Measurements from ENCODE around the gene HMGN3.

The HMGN3 gene

DNA sequence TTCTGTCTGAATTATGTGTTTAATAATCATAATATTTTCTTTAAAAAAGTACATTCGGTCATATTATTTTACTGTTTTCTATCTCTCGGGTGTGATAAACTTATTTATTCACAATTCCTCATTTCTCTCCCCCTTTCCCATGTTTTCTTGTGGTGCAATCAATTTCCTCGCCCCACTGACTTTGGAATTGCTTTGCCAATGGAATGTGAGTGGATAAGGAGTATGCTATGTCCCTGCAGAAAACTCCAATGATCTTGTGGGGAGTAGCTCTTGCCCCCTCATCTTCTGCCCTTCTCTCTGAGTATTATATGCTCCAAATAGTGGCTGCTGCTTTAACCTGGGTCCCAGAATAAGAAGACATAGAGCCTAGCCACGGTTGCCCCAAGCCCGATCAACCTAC, 64.1 kb downstream of the HMGN3 start:
- Histone ChIP-seq H3K27ac (no peak overlapping the region), H3K4me3 (no peak overlapping the region)
- DNase-seq (ENCODE audit: low spot score) = no peak
- TF ChIP-seq, protein P1, sequence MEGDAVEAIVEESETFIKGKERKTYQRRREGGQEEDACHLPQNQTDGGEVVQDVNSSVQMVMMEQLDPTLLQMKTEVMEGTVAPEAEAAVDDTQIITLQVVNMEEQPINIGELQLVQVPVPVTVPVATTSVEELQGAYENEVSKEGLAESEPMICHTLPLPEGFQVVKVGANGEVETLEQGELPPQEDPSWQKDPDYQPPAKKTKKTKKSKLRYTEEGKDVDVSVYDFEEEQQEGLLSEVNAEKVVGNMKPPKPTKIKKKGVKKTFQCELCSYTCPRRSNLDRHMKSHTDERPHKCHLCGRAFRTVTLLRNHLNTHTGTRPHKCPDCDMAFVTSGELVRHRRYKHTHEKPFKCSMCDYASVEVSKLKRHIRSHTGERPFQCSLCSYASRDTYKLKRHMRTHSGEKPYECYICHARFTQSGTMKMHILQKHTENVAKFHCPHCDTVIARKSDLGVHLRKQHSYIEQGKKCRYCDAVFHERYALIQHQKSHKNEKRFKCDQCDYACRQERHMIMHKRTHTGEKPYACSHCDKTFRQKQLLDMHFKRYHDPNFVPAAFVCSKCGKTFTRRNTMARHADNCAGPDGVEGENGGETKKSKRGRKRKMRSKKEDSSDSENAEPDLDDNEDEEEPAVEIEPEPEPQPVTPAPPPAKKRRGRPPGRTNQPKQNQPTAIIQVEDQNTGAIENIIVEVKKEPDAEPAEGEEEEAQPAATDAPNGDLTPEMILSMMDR (IDR thresholded peaks at IDR 0.05) = no peak

DNA sequence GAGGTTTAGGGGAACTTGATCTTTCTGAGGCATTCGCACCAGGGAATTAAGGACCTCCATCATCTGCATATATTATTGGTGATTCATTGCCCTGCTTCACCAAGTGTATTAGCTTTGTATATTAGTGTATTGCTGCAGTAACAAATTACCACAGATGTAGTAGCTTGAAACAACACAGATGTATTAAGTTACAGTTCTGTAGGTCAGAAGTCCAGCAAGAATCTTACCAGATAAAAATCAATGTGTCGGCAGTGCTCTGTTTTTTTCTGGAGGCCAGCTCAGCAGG, 65.8 kb downstream of the HMGN3 start:
- H3K27ac ChIP-seq = no peak overlapping the region
- H3K4me3 ChIP-seq = no peak overlapping the region
- TF ChIP-seq, protein P1 (IDR thresholded peaks at IDR 0.05) = no peak
- DNase-seq (ENCODE audit: low spot score) = no peak

DNA sequence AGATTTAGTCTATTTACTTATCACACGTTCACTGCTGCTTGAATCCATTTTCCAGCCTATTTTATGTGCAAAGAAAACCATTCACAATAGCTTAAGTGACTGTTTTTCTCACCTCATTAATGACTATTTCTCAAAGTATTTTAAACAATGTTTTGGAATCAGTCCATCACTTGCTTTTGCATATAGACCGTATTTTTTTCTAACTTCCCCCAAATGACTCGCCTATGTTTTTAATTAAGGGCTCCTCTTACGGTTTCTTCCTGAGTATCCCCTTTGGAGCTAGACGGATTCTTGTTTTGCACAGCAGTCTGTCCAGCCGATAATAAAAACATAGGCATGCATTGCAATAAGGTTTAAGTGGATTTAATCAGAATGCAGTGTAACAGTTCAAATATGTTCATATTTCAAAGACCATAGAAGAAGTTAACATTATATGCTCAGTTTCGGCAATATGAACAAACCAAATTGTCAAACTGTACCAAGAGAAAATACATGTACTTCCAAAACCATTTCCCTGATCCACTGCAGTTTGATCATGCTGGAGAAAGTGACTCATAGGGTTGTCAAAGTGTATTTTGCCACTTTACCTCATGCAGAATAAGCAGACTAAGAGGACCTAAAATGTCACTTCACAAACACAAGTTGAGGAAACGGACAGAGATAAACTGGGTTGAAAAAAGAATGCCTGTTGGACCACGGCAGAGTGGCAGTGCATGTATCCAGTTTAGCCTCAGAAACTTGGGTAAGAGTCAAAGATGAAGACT, 66.4 kb downstream of the HMGN3 start:
- Histone ChIP-seq H3K4me3 (no peak overlapping the region), H3K27ac (no peak overlapping the region)
- TF ChIP-seq, protein P1 (IDR thresholded peaks at IDR 0.05) = no peak
- no peak for DNase-seq (ENCODE audit: low spot score)

DNA sequence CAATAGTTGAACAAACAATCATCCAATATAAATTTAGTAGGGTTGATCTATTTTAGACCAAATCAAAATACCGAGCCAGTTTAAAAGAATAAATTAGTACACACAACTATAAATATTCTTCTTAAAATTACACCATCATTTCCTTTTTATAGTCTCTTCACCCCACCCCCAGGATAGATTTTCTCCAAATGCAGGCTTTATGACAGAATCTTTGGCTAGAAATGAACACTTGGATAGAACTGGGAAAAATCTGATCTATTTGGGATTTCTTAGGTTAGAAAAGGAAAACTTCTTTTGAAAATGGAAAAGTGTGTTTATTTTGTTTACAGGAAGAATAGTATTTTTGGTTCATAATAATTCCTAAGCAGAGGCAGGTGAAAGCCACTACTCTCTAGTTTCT, 74.6 kb downstream of the HMGN3 start:
- H3K4me3 ChIP-seq = no peak overlapping the region
- TF ChIP-seq, protein P1 (IDR thresholded peaks at IDR 0.05) = no peak
- no peak for DNase-seq (ENCODE audit: low spot score)
- H3K27ac ChIP-seq = no peak overlapping the region

DNA sequence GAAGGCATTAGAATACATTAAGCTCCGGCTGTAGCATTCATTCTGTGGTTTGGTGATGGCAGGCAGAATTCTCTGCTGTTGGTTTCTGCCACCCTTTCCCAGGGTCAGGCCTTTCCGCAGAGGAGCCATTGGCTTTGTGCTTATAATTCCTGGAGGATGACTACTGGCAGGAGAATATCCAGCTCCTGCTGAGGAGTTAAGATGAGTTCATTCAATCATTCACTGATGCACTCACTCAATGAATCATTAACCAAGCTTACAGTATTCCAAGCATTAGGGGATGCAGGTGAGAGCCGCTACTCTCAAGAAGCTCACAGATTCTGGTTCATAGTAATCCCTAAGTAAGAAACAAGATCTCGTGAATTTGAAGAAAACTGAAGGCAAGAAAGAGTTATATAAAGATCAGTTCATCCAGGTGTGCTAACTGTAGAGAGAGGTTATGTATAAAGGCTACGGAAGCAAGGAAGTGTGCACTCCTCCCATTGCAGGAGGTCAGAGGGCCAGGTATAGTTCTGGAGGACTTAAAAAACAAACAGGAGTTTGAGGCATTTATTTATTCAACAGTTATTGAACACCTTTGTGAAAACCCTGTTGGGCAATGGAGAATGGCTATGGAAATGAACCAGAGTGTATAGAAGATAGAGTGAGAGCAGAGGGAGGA, 75.5 kb downstream of the HMGN3 start:
- Histone ChIP-seq H3K4me3 (no peak overlapping the region), H3K27ac (no peak overlapping the region)
- TF ChIP-seq, protein P1 (IDR thresholded peaks at IDR 0.05) = no peak
- no peak for DNase-seq (ENCODE audit: low spot score)

DNA sequence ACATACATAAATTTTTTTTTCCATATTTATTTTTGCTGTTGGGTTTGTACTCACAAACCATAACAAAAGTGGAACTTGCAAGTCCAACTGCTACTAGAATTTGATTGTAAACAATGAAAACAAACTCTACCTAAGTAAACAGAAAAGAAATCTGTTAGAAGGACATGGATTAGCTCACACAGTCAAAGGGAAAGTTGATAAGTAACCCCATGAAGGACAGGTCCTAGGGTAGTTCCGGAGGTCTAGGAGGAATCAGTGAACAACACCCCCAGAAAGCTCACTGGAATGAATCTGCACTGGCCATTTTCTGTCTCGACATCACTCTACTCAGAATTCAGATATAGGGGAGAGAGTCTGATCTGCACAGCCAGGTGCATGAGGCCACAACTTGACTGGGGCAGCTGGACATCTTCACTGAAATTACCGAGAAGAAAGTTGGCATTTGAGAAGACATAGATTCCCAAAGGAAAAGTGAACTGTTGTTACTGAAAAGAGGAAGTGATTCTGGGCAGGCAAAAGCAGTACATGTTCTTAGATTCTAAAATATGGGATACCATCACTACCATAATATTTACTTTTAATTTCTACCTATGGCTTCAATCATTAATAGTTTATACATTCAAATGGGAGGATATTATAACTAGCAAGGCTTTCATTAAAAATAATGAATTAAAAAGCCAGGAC, 76.4 kb downstream of the HMGN3 start:
- TF ChIP-seq, protein P1 (IDR thresholded peaks at IDR 0.05) = no peak
- DNase-seq (ENCODE audit: low spot score) = no peak
- H3K27ac ChIP-seq = no peak overlapping the region
- no peak overlapping the region for H3K4me3 ChIP-seq
